Heart left ventricle (tissue), 13 donors: ENCODE data around the gene SMIM43.

Experiments
- CTCF ChIP-seq, 12 donors: fragments of 200-600 bp; sonication (generic) in 4 of 12; IDR thresholded peaks; one replicate each; pipeline versions ENCODE4 v1.5.0 to v1.8.0; 2018 to 2022; ENCODE audit warnings: antibody characterized with exemption in 12 of 12, mild to moderate bottlenecking in 5 of 12
- POLR2A ChIP-seq, 2 donors: fragments of 450-650 bp; IDR thresholded peaks; one replicate each; pipeline ENCODE4 v1.6.1; 2017; ENCODE audit warnings: antibody characterized with exemption in 2 of 2, mild to moderate bottlenecking in 2 of 2, moderate library complexity in 2 of 2
- donor health status: ischemic (EF 13 %, LVEDD 7.1; RV severe dilation, severe dysfunction).
- donor health status: DM: no; HTN: yes; CAD: no.
- donor health status: DM: no; HTN: no; CAD: no.
- donor health status: ischemic (EF 25% LVEDD 6.9; RV normal size, moderate dysfunction).
- donor health status: ischemic (EF 25% LVEDD 5.7; RV mildly dilated, moderate dysfunction).
- donor health status: ischemic (EF 35%, LVEDD 5.7; RV mildly dilated, moderate dysfunction).
- donor health status: nonischemic (EF 11% LVEDD 7.7; RV severe dilation, severe dysfunction).
- donor health status: DM: yes; HTN: yes; CAD: no.
- donor health status: PGD.
- donor health status: ischemic (EF 29% LVEDD 5.4; RV normal size, mild dysfunction).
- donor health status: nonischemic (EF 23%, LVEDD 6.1; RV moderate dilation, normal function).

- no peak for TF ChIP-seq POLR2A (IDR thresholded peaks at IDR 0.05)
- TF ChIP-seq CTCF (IDR thresholded peaks at IDR 0.05), result no peak
Observed at GRCh38 chr4:121734571-121734970, 30.4 kb downstream of the SMIM43 start.
